MCF 10A (cell line): ENCODE results near the gene UCN3. TPM values are rescaled to one million over a fixed set of nuclear protein-coding genes. Genes with fewer than 3 reads are reported as not detected.
"Not testable (repeated sequence)": the region's sequence is repeated elsewhere in the genome, so short reads cannot be mapped to it uniquely, and the experiment has no call there.

Source experiments
- BruUV-seq: library from RNA; stranded (reverse); fragments of 400-500 nt; replicated peaks from 2 replicates; lab custom pipeline; 2021; lab: Mats Ljungman, UMichigan
- CTCF ChIA-PET: fragments of 300-600 bp; sonication (Branson Sonifier 250); formaldehyde crosslinking; extraction: SDS; loops from one replicate; lab custom pipeline; 2021; ENCODE audit warnings: antibody characterized with exemption, inconsistent platforms; lab: Yijun Ruan, JAX
- POLR2A ChIA-PET: fragments of 300-600, 350-650 bp; sonication (Branson Sonifier 250); formaldehyde crosslinking; extraction: SDS; loops from one replicate; lab custom pipeline; 2020; ENCODE audit warnings: antibody characterized with exemption, inconsistent platforms; lab: Yijun Ruan, JAX
- DNase-seq: peaks from one replicate; pipeline ENCODE4 v3.0.0-alpha.2; 2018; ENCODE audit not compliant: unreplicated experiment
- H3K27ac Mint-ChIP-seq: one replicate; pipeline ENCODE4 v1.8.0; 2022; ENCODE audit warnings: mild to moderate bottlenecking, low read depth, mixed read lengths; ENCODE audit not compliant: unreplicated experiment
- H3K27me3 Mint-ChIP-seq: one replicate; pipeline ENCODE4 v1.8.0; 2022; ENCODE audit warnings: mixed read lengths; ENCODE audit not compliant: insufficient read depth, unreplicated experiment
- H3K36me3 Mint-ChIP-seq: one replicate; pipeline ENCODE4 v1.8.0; 2022; ENCODE audit warnings: mild to moderate bottlenecking, moderate library complexity, mixed read lengths; ENCODE audit not compliant: insufficient read depth, unreplicated experiment
- H3K4me1 Mint-ChIP-seq: one replicate; pipeline ENCODE4 v1.8.0; 2022; ENCODE audit warnings: mixed read lengths; ENCODE audit not compliant: insufficient read depth, unreplicated experiment
- H3K4me3 Mint-ChIP-seq: one replicate; pipeline ENCODE4 v1.8.0; 2022; ENCODE audit warnings: mild to moderate bottlenecking, moderate library complexity, mixed read lengths; ENCODE audit not compliant: unreplicated experiment
- H3K9me3 Mint-ChIP-seq: one replicate; pipeline ENCODE4 v1.8.0; 2022; ENCODE audit warnings: mixed read lengths; ENCODE audit not compliant: unreplicated experiment
- CTCF ChIP-seq: fragments of 200-600 bp; IDR thresholded peaks from one replicate; pipeline ENCODE4 v1.8.0; 2022; ENCODE audit warnings: antibody characterized with exemption, mild to moderate bottlenecking; ENCODE audit not compliant: unreplicated experiment
- intact Hi-C: fragments of 100-400 bp; cut with micrococcal nuclease; formaldehyde crosslinking; loops from 2 replicates; pipeline ENCODE4 v1.14.1; 2022
- total RNA-seq: library from RNA; stranded (reverse); gene quantifications from 2 replicates; pipeline ENCODE4 v1.2.3, GENCODE V29; 2022

Gene UCN3
- total RNA-seq, 1 experiment from 2014 or later = not detected

GRCh38 chr10:5370493-5371352 is 6.0 kb downstream of the UCN3 start:
- intact Hi-C loops = no loop called here
- H3K27me3 Mint-ChIP-seq = peaks cover 22% of the 10 kb centered on the region
- no peaks in the 10 kb centered on the region for H3K36me3 Mint-ChIP-seq
- no peaks in the 10 kb centered on the region for H3K4me1 Mint-ChIP-seq
- ChIA-PET CTCF (no interaction called here), POLR2A (no interaction called here)
- no peak overlapping the region for H3K27ac Mint-ChIP-seq
- H3K4me3 Mint-ChIP-seq = no peak overlapping the region
- TF ChIP-seq CTCF = no peak
- H3K9me3 Mint-ChIP-seq = peaks cover 9% of the 10 kb centered on the region
- no peak for DNase-seq
- BruUV-seq = no TSS peak

GRCh38 chr10:5373307-5373706 is 8.5 kb downstream of the UCN3 start:
- H3K36me3 Mint-ChIP-seq = no peaks in the 10 kb centered on the region
- H3K9me3 Mint-ChIP-seq = peaks cover 9% of the 10 kb centered on the region
- no TSS peak for BruUV-seq
- no peaks in the 10 kb centered on the region for H3K27me3 Mint-ChIP-seq
- POLR2A ChIA-PET = no interaction called here
- DNase-seq = no peak
- H3K4me3 Mint-ChIP-seq = no peak overlapping the region
- no peak for TF ChIP-seq CTCF
- H3K27ac Mint-ChIP-seq = no peak overlapping the region
- no peaks in the 10 kb centered on the region for H3K4me1 Mint-ChIP-seq
- CTCF ChIA-PET = interaction anchor here (2.0 kb wide), 1 partner anchor 10 kb away, joined by 7 read pairs; no protein-coding TSS in a partner anchor
- intact Hi-C loops = no loop called here

GRCh38 chr10:5373891-5374611 is 9.3 kb downstream of the UCN3 start:
- TF ChIP-seq CTCF = no peak
- DNase-seq = no peak
- intact Hi-C loops = no loop called here
- no peak overlapping the region for H3K4me3 Mint-ChIP-seq
- ChIA-PET CTCF (interaction anchor here (0.6 to 2.0 kb wide), 4 partner anchors 9 to 559 kb away, joined by 3 to 7 read pairs (median 3); no protein-coding TSS in a partner anchor), POLR2A (no interaction called here)
- peaks cover 9% of the 10 kb centered on the region for H3K9me3 Mint-ChIP-seq
- BruUV-seq = no TSS peak
- H3K27me3 Mint-ChIP-seq = no peaks in the 10 kb centered on the region
- no peaks in the 10 kb centered on the region for H3K36me3 Mint-ChIP-seq
- H3K4me1 Mint-ChIP-seq = no peaks in the 10 kb centered on the region
- H3K27ac Mint-ChIP-seq = no peak overlapping the region

GRCh38 chr10:5376450-5376849 is 11.7 kb downstream of the UCN3 start:
- Mint-ChIP-seq H3K27me3 (no peaks in the 10 kb centered on the region), H3K9me3 (no peaks in the 10 kb centered on the region), H3K4me3 (no peak overlapping the region), H3K27ac (no peak overlapping the region), H3K4me1 (no peaks in the 10 kb centered on the region), H3K36me3 (no peaks in the 10 kb centered on the region)
- intact Hi-C loops = no loop called here
- POLR2A ChIA-PET = no interaction called here
- CTCF ChIA-PET = interaction anchor here (1.8 kb wide), 1 partner anchor 527 kb away, joined by 6 read pairs; no protein-coding TSS in a partner anchor
- no peak for DNase-seq
- no peak for TF ChIP-seq CTCF
- BruUV-seq = no TSS peak

- BruUV-seq, H3K4me1 Mint-ChIP-seq, H3K36me3 Mint-ChIP-seq, intact Hi-C loops, H3K9me3 Mint-ChIP-seq, H3K27ac Mint-ChIP-seq, H3K4me3 Mint-ChIP-seq, DNase-seq, H3K27me3 Mint-ChIP-seq: not testable (repeated sequence)
- ChIA-PET POLR2A (interaction anchor here (1.1 kb wide), 1 partner anchor 11 kb away, joined by 3 read pairs; no protein-coding TSS in a partner anchor), CTCF (interaction anchor here (1.1 to 1.9 kb wide), 2 partner anchors 530 to 564 kb away, joined by 4 to 9 read pairs; no protein-coding TSS in a partner anchor)
Measured at GRCh38 chr10:5379202-5379601, 14.4 kb downstream of the UCN3 start.
